Measurements from ENCODE around the gene FNDC7. TPM values are rescaled to one million over a fixed set of nuclear protein-coding genes. Genes with fewer than 3 reads are reported as not detected.

Gene FNDC7
- total RNA-seq, 1 donor from 2014 or later: not detected

- H3K27ac Mint-ChIP-seq (ENCODE audit: unreplicated experiment): no peak overlapping the region
- TF ChIP-seq CTCF (IDR thresholded peaks at IDR 0.05): no peak
- H3K36me3 Mint-ChIP-seq (ENCODE audit: low read depth): peaks cover 7% of the 10 kb centered on the region
- H3K9me3 Mint-ChIP-seq (ENCODE audit: low read depth): no peaks in the 10 kb centered on the region
- DNase-seq (ENCODE audit: low spot score): no peak
- no peak overlapping the region for H3K4me3 Mint-ChIP-seq (ENCODE audit: unreplicated experiment)
- H3K4me1 Mint-ChIP-seq (ENCODE audit: low read depth): peaks cover 20% of the 10 kb centered on the region
- no peaks in the 10 kb centered on the region for H3K27me3 Mint-ChIP-seq (ENCODE audit: low read depth)
Measured at GRCh38 chr1:108753363-108753762, 40.7 kb downstream of the FNDC7 start.

GRCh38 chr1:108758796-108759195, 46.1 kb downstream of the FNDC7 start:
- DNase-seq (ENCODE audit: low spot score): no peak
- H3K27me3 Mint-ChIP-seq (ENCODE audit: low read depth): no peaks in the 10 kb centered on the region
- no peaks in the 10 kb centered on the region for H3K9me3 Mint-ChIP-seq (ENCODE audit: low read depth)
- H3K27ac Mint-ChIP-seq (ENCODE audit: unreplicated experiment): no peak overlapping the region
- H3K36me3 Mint-ChIP-seq (ENCODE audit: low read depth): peaks cover 13% of the 10 kb centered on the region
- peaks cover 3% of the 10 kb centered on the region for H3K4me1 Mint-ChIP-seq (ENCODE audit: low read depth)
- TF ChIP-seq CTCF (IDR thresholded peaks at IDR 0.05): no peak
- H3K4me3 Mint-ChIP-seq (ENCODE audit: unreplicated experiment): no peak overlapping the region

- Mint-ChIP-seq H3K4me3 (ENCODE audit: unreplicated experiment) (no peak overlapping the region), H3K27ac (ENCODE audit: unreplicated experiment) (no peak overlapping the region)
Measured at GRCh38 chr1:108767115-108767514, 54.4 kb downstream of the FNDC7 start.

DNA sequence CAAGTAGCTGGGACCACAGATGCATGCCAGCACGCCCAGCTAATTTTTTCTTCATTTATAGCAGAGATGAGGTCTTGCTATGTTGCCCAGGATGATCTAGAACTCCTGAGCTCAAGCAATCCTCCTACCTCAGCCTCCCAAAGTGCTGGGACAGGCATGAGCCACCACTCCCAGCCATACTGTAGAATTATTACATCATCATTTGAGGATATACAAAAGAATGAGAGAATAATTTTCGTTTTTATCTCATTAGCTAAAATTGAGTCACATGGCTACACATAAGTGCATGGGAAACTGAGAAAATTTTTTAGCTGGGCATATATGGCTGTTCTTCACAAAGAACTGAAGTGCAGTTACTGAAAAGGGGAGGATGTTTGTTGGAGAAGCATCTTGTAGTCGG, 55.0 kb downstream of the FNDC7 start:
- no peak overlapping the region for H3K4me3 Mint-ChIP-seq (ENCODE audit: unreplicated experiment)
- H3K27ac Mint-ChIP-seq (ENCODE audit: unreplicated experiment): no peak overlapping the region
- no peak for TF ChIP-seq CTCF (IDR thresholded peaks at IDR 0.05)
- no peak for DNase-seq (ENCODE audit: low spot score)
- H3K36me3 Mint-ChIP-seq (ENCODE audit: low read depth): peaks cover 21% of the 10 kb centered on the region
- no peaks in the 10 kb centered on the region for H3K9me3 Mint-ChIP-seq (ENCODE audit: low read depth)
- no peaks in the 10 kb centered on the region for H3K27me3 Mint-ChIP-seq (ENCODE audit: low read depth)
- H3K4me1 Mint-ChIP-seq (ENCODE audit: low read depth): no peaks in the 10 kb centered on the region

More at GRCh38 chr1:108767115-108767514, 54.4 kb downstream of the FNDC7 start:
- Mint-ChIP-seq H3K4me1 (ENCODE audit: low read depth) (no peaks in the 10 kb centered on the region), H3K27me3 (ENCODE audit: low read depth) (no peaks in the 10 kb centered on the region), H3K9me3 (ENCODE audit: low read depth) (no peaks in the 10 kb centered on the region), H3K36me3 (ENCODE audit: low read depth) (peaks cover 22% of the 10 kb centered on the region)
- no peak for DNase-seq (ENCODE audit: low spot score)
- TF ChIP-seq CTCF (IDR thresholded peaks at IDR 0.05): no peak

DNA sequence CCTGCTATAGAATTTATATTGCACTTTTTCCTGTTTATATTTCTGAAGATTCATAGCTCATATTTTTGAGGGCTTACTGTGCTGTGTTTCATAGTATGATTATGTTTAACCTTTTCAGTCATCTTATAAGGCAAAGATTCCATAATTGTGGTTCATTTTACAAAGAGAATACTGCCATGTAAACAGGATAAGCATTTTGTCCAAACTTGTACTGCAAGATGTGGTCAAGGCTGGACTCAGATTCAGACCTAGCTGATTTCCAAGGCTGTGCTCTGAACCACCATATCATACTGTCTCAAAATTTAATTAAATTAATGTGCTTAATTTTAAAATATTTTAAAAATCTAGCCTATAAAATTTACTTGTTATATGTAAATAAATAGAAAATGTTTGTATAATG, 65.1 kb downstream of the FNDC7 start:
- no peaks in the 10 kb centered on the region for H3K9me3 Mint-ChIP-seq (ENCODE audit: low read depth)
- H3K27ac Mint-ChIP-seq (ENCODE audit: unreplicated experiment): no peak overlapping the region
- no peaks in the 10 kb centered on the region for H3K27me3 Mint-ChIP-seq (ENCODE audit: low read depth)
- TF ChIP-seq CTCF (IDR thresholded peaks at IDR 0.05): no peak
- peaks cover 33% of the 10 kb centered on the region for H3K36me3 Mint-ChIP-seq (ENCODE audit: low read depth)
- H3K4me1 Mint-ChIP-seq (ENCODE audit: low read depth): no peaks in the 10 kb centered on the region
- DNase-seq (ENCODE audit: low spot score): no peak
- no peak overlapping the region for H3K4me3 Mint-ChIP-seq (ENCODE audit: unreplicated experiment)
